GM21528 (cell line): Measurements from ENCODE around the gene CTSG.
"Not testable (repeated sequence)": the region's sequence is repeated elsewhere in the genome, so short reads cannot be mapped to it uniquely, and the experiment has no call there.

Source experiments
- ATAC-seq: cut with Tn5 transposase; IDR thresholded peaks from one replicate; pipeline ENCODE4 v1.9.1; 2021; ENCODE audit warnings: mild to moderate bottlenecking, moderate library complexity; ENCODE audit not compliant: unreplicated experiment, low FRiP score

The CTSG gene

DNA sequence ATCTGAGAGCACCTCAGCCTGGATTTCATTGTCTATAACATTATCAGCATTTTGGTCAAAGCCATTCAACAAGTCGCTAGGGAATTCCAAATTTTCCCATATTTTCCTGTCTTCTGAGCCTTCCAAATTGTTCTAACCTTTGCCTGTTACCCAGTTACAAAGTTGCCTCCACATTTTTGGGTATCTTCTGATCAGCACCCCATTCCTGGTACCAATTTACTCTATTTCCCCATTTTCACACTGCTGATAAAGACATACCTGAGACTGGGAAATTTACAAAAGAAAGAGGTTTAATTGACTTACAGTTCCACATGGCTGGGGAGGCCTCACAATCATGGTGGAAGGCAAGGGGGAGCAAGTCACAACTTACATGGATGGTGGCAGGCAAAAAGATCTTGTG lies 27.0 kb downstream of the CTSG start:
- ATAC-seq, result not testable (repeated sequence)

DNA sequence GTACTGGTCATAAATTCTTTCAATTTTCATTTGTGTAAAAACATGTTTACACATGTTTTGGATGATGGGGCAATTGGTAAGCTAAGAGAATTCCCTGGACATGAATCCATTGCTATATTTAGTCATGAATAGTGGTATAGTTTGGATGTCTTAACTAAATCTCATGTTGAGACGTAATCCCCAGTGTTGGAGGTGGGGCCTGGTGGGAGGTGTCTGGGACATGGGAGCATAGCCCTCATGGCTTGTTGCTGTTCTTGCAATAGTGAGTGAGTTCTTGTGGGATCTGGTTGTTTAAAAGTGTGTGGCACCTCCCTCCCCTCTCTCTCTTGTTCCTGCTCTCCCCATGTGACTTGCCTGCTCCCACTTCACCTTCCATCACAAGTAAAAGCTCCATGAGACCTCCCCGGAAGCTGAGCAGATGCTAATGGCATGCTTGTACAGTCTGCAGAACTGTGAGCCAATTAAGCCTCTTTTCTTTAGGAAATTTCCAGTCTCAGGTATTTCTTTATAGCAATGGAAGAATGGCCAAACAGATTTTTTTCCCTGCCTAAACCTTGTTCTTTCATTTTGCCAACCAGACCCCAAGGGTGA lies 33.6 kb downstream of the CTSG start:
- no peak for ATAC-seq

DNA sequence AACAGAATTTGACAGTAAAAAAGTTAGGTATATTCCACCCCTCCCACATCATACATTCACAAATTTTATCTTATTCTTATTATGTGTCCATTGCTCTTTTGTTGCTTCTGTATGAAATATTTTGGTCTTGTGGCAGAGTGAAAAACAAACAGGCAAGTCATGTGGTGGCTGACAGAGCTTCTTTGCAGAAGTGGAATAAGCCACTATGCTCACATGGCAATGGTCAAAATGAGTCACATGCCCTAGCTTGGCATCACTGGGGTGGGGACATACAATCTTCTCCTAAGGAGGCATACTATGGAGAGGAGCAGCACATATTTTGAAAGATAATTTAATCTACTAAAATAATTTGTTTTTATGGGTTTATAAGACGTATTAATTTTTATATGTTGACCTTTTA lies 40.3 kb downstream of the CTSG start:
- no peak for ATAC-seq

GRCh38 chr14:24534286-24534685 lies 41.8 kb downstream of the CTSG start:
- ATAC-seq, result no peak

GRCh38 chr14:24525877-24526620 lies 50.0 kb downstream of the CTSG start:
- not testable (repeated sequence) for ATAC-seq
